H1 (cell line): Measurements from ENCODE around the gene ATG7. TPM values are rescaled to one million over a fixed set of nuclear protein-coding genes. Genes with fewer than 3 reads are reported as not detected.

Experiments used
- CTCF ChIA-PET: fragments of 300-600 bp; sonication (Branson Sonifier 250); formaldehyde crosslinking; loops from one replicate; lab custom pipeline; 2021; ENCODE audit not compliant: partially characterized antibody; lab: Charles Lee
- POLR2A ChIA-PET: fragments of 300-600 bp; sonication (Branson Sonifier 250); formaldehyde crosslinking; loops from one replicate; lab custom pipeline; 2021; ENCODE audit warnings: inconsistent platforms; ENCODE audit not compliant: partially characterized antibody; lab: Charles Lee
- DNase-seq, 2 experiments: peaks; one replicate each; pipeline versions ENCODE4 v3.0.0 to v3.0.0-alpha.2; 2010 to 2022; ENCODE audit warnings: low spot score in 2 of 2, low read depth in 1 of 2, mixed read lengths in 1 of 2
- FAIRE-seq: peaks from 2 replicates; lab custom pipeline; 2011; peaks lifted over from hg19 to GRCh38; lab: Jason Lieb, UNC
- H2AFZ ChIP-seq: 2 replicates; pipeline ENCODE4 v1.8.1; 2012; ENCODE audit warnings: low read length, inconsistent platforms
- H2AK5ac ChIP-seq: 2 replicates; pipeline ENCODE4 v1.6.1; 2013; ENCODE audit warnings: low read depth, low read length
- H2BK120ac ChIP-seq: replicated peaks from 2 replicates; pipeline ENCODE3; 2013; ENCODE audit warnings: low read depth, low read length, inconsistent platforms
- H2BK12ac ChIP-seq: 2 replicates; pipeline ENCODE4 v1.6.1; 2013; ENCODE audit warnings: low read depth, low read length
- H2BK15ac ChIP-seq: 2 replicates; pipeline ENCODE4 v1.6.1; 2013; ENCODE audit warnings: low read length
- H2BK20ac ChIP-seq: 2 replicates; pipeline ENCODE4 v1.6.1; 2013; ENCODE audit warnings: low read length
- H2BK5ac ChIP-seq: 2 replicates; pipeline ENCODE4 v1.6.1; 2013; ENCODE audit warnings: low read depth, low read length
- H3K14ac ChIP-seq: 2 replicates; pipeline ENCODE4 v1.6.1; 2013; ENCODE audit warnings: inconsistent platforms; ENCODE audit not compliant: insufficient read length
- H3K18ac ChIP-seq: 2 replicates; pipeline ENCODE4 v1.6.1; 2013; ENCODE audit warnings: low read length; ENCODE audit errors: extremely low read depth
- H3K23ac ChIP-seq: 2 replicates; pipeline ENCODE4 v1.6.1; 2013; ENCODE audit warnings: inconsistent platforms; ENCODE audit not compliant: insufficient read length
- H3K23me2 ChIP-seq: 2 replicates; pipeline ENCODE4 v1.6.1; 2013; ENCODE audit warnings: low read depth, low read length
- H3K27ac ChIP-seq: 2 replicates; pipeline ENCODE4 v1.6.1; 2011; ENCODE audit warnings: low read depth, low read length, inconsistent platforms
- H3K27me3 ChIP-seq, 4 experiments: replicated peaks in 1 of 4; 1 replicate in 1 of 4; 2 replicates in 3 of 4; pipeline versions ENCODE4 v1.6.1 to v1.8.1; 2011 to 2013; ENCODE audit warnings: low read length in 3 of 4, mild to moderate bottlenecking in 3 of 4, inconsistent platforms in 2 of 4, mixed read lengths in 2 of 4, moderate library complexity in 1 of 4; ENCODE audit not compliant: control insufficient read depth in 3 of 4, insufficient read depth in 3 of 4; ENCODE audit errors: extremely low read depth in 1 of 4
- H3K36me3 ChIP-seq, 4 experiments: 2 replicates each; pipeline versions ENCODE4 v1.6.1 to v1.8.1; 2011 to 2013; ENCODE audit warnings: mild to moderate bottlenecking in 4 of 4, low read length in 3 of 4, moderate library complexity in 2 of 4, control low read depth in 1 of 4, inconsistent platforms in 1 of 4; ENCODE audit not compliant: insufficient read depth in 4 of 4, control insufficient read depth in 2 of 4
- H3K4ac ChIP-seq: replicated peaks from 2 replicates; pipeline ENCODE3; 2013; ENCODE audit warnings: low read length, low read depth, mixed read lengths, inconsistent platforms; ENCODE audit not compliant: insufficient read length
- H3K4me1 ChIP-seq, 4 experiments: replicated peaks in 1 of 4; 1 replicate in 1 of 4; 2 replicates in 3 of 4; pipeline versions ENCODE4 v1.6.1 to v1.8.1; 2011 to 2013; ENCODE audit warnings: low read length in 3 of 4, inconsistent platforms in 2 of 4, mixed read lengths in 1 of 4; ENCODE audit not compliant: insufficient read depth in 4 of 4, control insufficient read depth in 3 of 4
- H3K4me2 ChIP-seq, 2 experiments: 2 replicates each; pipeline versions ENCODE4 v1.6.1 to v1.8.1; 2011 to 2013; ENCODE audit warnings: low read depth in 2 of 2, low read length in 2 of 2, control low read depth in 1 of 2, inconsistent platforms in 1 of 2, mild to moderate bottlenecking in 1 of 2; ENCODE audit not compliant: insufficient read depth in 1 of 2
- H3K4me3 ChIP-seq, 4 experiments: fragments of 200-600, 300-600 bp in 1 of 4; sonication (generic), shearing (Covaris generic), sonication (Bioruptor Twin) in 1 of 4; 2 replicates each; pipeline versions ENCODE4 v1.5.1 to v1.8.1; 2011 to 2016; ENCODE audit warnings: low read length in 4 of 4, low read depth in 3 of 4, control low read depth in 2 of 4, inconsistent platforms in 2 of 4, mild to moderate bottlenecking in 2 of 4, mixed read lengths in 1 of 4, moderate library complexity in 1 of 4; ENCODE audit not compliant: insufficient read depth in 2 of 4; ENCODE audit errors: extremely low read depth in 1 of 4
- H3K56ac ChIP-seq: replicated peaks from 2 replicates; pipeline ENCODE3; 2013; ENCODE audit warnings: low read depth, mild to moderate bottlenecking, mixed read lengths, low read length, inconsistent platforms; ENCODE audit not compliant: insufficient read length
- H3K79me1 ChIP-seq: 2 replicates; pipeline ENCODE4 v1.6.1; 2013; ENCODE audit warnings: low read depth, low read length, control low read depth
- H3K79me2 ChIP-seq, 2 experiments: 2 replicates each; pipeline versions ENCODE4 v1.6.1 to v1.8.1; 2012 to 2013; ENCODE audit warnings: low read length in 2 of 2, mild to moderate bottlenecking in 2 of 2, inconsistent platforms in 1 of 2; ENCODE audit not compliant: insufficient read depth in 2 of 2, control insufficient read depth in 1 of 2
- H3K9ac ChIP-seq, 4 experiments: replicated peaks in 1 of 4; 1 replicate in 1 of 4; 2 replicates in 3 of 4; pipeline versions ENCODE4 v1.6.1 to v1.8.1; 2011 to 2013; ENCODE audit warnings: low read depth in 3 of 4, low read length in 3 of 4, control low read depth in 2 of 4, mild to moderate bottlenecking in 2 of 4, moderate library complexity in 2 of 4, inconsistent platforms in 1 of 4; ENCODE audit errors: extremely low read depth in 1 of 4
- H3K9me3 ChIP-seq, 2 experiments: 2 replicates each; pipeline versions ENCODE4 v1.6.1 to v1.8.1; 2012 to 2013; ENCODE audit warnings: mild to moderate bottlenecking in 2 of 2, moderate library complexity in 2 of 2, control low read depth in 1 of 2, inconsistent platforms in 1 of 2, low read depth in 1 of 2, low read length in 1 of 2, mixed read lengths in 1 of 2; ENCODE audit not compliant: insufficient read depth in 2 of 2
- H4K20me1 ChIP-seq, 2 experiments: replicated peaks in 1 of 2; 2 replicates each; pipeline versions ENCODE3 to v1.8.1; 2011 to 2013; ENCODE audit warnings: inconsistent platforms in 2 of 2, low read length in 2 of 2, mild to moderate bottlenecking in 1 of 2; ENCODE audit not compliant: insufficient read depth in 2 of 2, control insufficient read depth in 1 of 2
- H4K5ac ChIP-seq: 2 replicates; pipeline ENCODE4 v1.6.1; 2013; ENCODE audit warnings: low read length, low read depth, mixed read lengths, inconsistent platforms; ENCODE audit not compliant: insufficient read length
- H4K8ac ChIP-seq: 2 replicates; pipeline ENCODE4 v1.8.0; 2013; ENCODE audit warnings: mild to moderate bottlenecking, moderate library complexity, low read length, inconsistent platforms; ENCODE audit not compliant: insufficient read depth; ENCODE audit errors: extremely low read depth
- H4K91ac ChIP-seq: replicated peaks from 2 replicates; pipeline ENCODE3; 2013; ENCODE audit warnings: low read length, mixed read lengths, inconsistent platforms; ENCODE audit not compliant: insufficient read length
- FOSL1 ChIP-seq: IDR thresholded peaks from 2 replicates; pipeline ENCODE4 v1.6.1; 2011; ENCODE audit warnings: mild to moderate bottlenecking, low read depth, low read length, moderate library complexity; ENCODE audit not compliant: insufficient read depth
- SP1 ChIP-seq: IDR thresholded peaks from 2 replicates; pipeline ENCODE4 v1.6.1; 2011; ENCODE audit warnings: low read depth, low read length
- WGBS, 2 experiments: shearing (Covaris generic) in 1 of 2; methylation state at CpG; one replicate each; pipeline versions ENCODE4 v1.1.6 to v1.1.7; 2013 to 2015; ENCODE audit warnings: low lambda C conversion rate in 2 of 2, mixed read lengths in 2 of 2, inconsistent platforms in 1 of 2, low coverage in 1 of 2, missing lambda C conversion rate in 1 of 2; ENCODE audit not compliant: insufficient replicate concordance in 2 of 2, insufficient coverage in 1 of 2, insufficient read length in 1 of 2; ENCODE audit errors: extremely low coverage in 1 of 2, missing lambda C conversion rate in 1 of 2; 5-methylcytosine and 5-hydroxymethylcytosine counted together
- polyA plus RNA-seq, 7 experiments: library from polyadenylated mRNA; depleted of rRNA in 3 of 7; stranded (reverse) in 5 of 7; unstranded in 2 of 7; fragments of >200 nt in 5 of 7; fragments of 200-250 nt in 2 of 7; gene quantifications; 1 replicate in 5 of 7; 2 replicates in 1 of 7; 4 replicates in 1 of 7; pipeline versions ENCODE4 v1.2.1 to v1.2.3, GENCODE V29; 2011 to 2013; ENCODE audit warnings: missing spikeins in 2 of 7, mixed read lengths in 2 of 7
- total RNA-seq: library from RNA; stranded (reverse); fragmentation: NEBNext Ultra II Directional; extraction: Animal tissue kit (Norgen Biotek cat#: 25700); gene quantifications from 2 replicates; pipeline ENCODE4 v1.2.1, GENCODE V29; 2021
- TF ChIP-seq, protein P1 (sequence below): IDR thresholded peaks from 2 replicates; pipeline ENCODE4 v1.6.1; 2012; ENCODE audit warnings: inconsistent platforms

ATG7 gene
- total and polyA plus RNA-seq, 2 of the 8 experiments (the other 6 are each of a cell fraction or from before 2014, with no cell fraction given), result 15.0 to 19.1 TPM

DNA sequence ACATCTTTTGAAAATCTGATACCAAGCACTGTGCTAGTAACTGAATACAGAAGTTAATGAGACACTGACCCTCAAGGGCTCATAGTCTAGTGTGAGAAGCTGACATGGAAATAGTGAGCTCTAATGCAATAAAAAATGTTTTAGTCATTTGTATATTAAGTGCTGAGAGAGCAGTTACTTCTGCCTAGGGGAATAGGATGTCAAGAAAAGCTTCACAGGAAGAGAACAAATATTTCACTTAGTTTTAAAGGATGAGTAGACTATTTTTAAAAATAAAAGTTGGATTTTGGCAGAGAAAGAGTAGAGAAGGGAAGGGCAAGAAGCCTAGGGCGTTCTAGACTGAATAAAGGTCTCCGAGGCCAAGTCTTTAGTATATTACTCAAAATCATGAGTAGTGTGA, 158.4 kb downstream of the ATG7 start:
- Histone ChIP-seq H3K18ac (no peak overlapping the region), H3K27me3 (no peaks in the 10 kb centered on the region), H3K79me2 (no peaks in the 10 kb centered on the region), H3K36me3 (no peaks in the 10 kb centered on the region), H3K4ac (no peak overlapping the region), H3K23ac (no peak overlapping the region), H2BK12ac (no peak overlapping the region), H3K14ac (no peak overlapping the region), H3K4me2 (no peak overlapping the region), H3K4me1 (no peaks in the 10 kb centered on the region), H4K20me1 (no peaks in the 10 kb centered on the region), H4K8ac (no peak overlapping the region), H3K9ac (no peak overlapping the region), H2BK20ac (no peak overlapping the region), H3K23me2 (no peaks in the 10 kb centered on the region), H2AK5ac (no peak overlapping the region), H2BK15ac (no peak overlapping the region), H3K56ac (no peak overlapping the region), H4K91ac (no peak overlapping the region), H3K27ac (no peak overlapping the region), H2BK120ac (no peak overlapping the region), H2AFZ (no peak overlapping the region), H4K5ac (no peak overlapping the region), H3K79me1 (no peaks in the 10 kb centered on the region), H3K9me3 (no peaks in the 10 kb centered on the region), H3K4me3 (no peak overlapping the region), H2BK5ac (no peak overlapping the region)
- no peak for FAIRE-seq
- WGBS, 2 experiments, result 91% methylated on average over 2 of the region's 2 CpGs; no CpG with 5 or more reads in 1 of the 2 experiments
- no peak for DNase-seq
- TF ChIP-seq SP1, result no peak
- no peak for TF ChIP-seq FOSL1
- TF ChIP-seq, protein P1, sequence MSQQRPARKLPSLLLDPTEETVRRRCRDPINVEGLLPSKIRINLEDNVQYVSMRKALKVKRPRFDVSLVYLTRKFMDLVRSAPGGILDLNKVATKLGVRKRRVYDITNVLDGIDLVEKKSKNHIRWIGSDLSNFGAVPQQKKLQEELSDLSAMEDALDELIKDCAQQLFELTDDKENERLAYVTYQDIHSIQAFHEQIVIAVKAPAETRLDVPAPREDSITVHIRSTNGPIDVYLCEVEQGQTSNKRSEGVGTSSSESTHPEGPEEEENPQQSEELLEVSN, result no peak
- ChIA-PET POLR2A (no interaction called here), CTCF (no interaction called here)
